ENCODE results near the gene FGFBP1.
A peak's percentile ranks its signal among the peaks of the same experiment; 100 is the strongest.
"Not testable (repeated sequence)": the region's sequence is repeated elsewhere in the genome, so short reads cannot be mapped to it uniquely, and the experiment has no call there.

FGFBP1 gene

DNA sequence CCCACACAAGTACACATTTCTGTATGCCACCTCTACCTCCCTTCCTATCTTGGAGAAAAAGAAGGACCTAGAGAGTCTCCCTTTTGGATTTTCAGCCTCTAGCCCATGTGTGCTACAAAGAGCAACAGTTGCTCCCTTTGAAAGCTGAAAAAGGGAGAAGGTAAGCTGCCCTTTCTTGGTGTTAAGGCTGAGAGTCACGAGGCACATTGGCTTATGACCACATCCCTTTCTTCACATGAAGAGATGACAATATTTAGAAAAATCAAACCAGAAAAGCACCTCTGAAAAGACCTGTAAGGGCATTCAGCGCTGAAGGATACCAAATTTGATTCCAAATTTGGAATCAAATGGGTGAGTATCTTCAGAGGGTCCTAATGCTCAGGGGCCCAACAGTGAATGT is 6.4 kb upstream of the FGFBP1 start:
- no peak for DNase-seq

DNA sequence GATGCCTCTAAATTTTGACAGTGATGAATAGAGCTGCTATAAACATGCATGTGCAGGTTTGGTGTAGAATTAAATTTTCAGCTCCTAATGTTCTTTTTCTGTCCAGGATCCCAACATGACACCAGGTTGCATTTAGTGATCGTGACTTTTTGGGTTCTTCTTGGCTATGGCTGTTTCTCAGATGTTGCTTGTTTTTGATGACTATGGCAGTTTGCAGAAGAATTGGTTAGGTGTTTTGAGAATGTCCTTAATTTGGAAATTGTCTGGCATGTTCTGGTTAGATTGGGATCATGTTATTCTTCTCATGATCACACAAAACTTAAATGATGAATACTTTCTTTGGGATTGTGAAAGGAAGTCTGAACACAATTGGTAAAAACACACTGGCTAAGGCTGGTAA is 3.7 kb upstream of the FGFBP1 start:
- no peak for DNase-seq

DNA sequence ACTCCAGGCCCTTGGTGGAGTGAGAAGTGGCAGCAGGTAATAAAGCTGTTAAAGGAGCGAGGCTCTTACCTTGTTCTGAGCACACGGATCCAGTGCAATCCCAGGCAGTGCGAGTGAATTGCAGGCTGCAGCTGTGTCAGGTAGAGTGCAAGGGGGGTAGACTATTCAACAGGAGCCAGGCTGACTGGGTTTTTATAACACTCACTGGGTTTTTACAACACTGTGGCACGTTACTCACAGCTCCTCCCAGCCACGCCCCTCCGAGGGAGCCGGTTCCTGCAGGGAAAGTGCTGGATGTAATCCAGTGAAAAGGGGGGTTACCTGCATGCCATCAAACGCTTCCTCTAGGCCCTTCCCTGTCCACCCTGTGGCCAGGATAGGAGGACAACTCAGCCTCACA is 358 bp downstream of the FGFBP1 start:
- no peak for DNase-seq

DNA sequence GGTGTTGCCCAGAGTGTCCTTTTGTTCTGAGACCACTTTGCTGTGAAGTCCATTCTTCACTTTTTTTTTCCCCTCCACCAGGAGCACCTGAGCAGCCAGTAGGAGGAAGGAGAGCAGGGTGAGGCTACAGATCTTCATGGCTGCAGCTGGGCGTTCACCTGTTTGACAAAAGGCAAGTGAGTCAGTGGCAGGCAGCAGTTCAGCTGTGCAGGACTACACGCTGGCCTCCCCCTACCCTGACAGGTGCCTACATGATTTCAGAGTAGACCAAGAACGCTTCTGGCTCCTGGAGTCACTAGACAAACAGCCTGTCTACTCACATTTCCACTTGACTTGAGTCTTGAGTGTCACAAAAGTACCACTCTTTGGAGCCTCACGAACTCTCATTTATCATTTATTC is 2.0 kb downstream of the FGFBP1 start:
- DNase-seq, result no peak

DNA sequence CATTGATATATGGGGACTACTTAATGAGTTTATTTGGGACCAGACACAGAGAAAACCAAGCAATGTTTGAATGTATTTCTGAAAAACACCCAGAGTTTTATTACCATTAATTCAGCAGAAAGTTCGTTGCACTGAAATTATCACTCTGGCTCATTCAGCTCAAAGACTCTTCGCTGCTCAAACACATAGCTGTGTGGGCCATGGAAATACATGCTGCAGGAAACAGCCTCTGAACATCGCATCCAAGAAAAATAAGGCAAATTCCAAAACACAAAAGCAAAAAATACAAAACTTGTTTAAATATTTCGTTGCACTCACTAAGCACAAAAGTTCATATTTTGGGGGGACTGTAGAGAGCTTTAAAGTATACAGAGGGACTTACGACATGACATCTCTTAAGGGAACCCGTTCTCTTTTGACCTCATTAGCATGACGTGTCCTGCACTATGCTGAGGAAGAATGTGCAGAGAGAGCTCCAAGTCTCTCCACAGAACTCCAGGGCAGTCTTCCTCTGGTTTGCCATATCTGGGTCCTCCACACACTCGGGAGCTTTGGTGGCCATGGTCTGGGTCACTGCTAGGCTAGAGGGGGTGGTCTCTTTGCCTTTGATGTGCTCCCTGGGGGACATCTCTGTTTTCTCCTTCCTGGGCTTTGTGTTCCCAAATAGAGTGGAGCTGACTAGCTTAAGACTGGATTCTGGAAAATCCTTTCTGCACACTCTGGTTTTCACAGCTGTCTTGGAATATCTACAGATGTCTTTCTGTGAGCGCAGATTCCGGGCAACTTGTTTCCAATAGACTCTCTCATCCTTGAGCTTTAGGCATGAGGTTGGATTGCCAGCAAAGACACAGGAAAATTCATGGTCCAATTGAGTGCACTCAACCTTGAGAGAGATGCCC is 2.8 kb downstream of the FGFBP1 start:
- no peak for DNase-seq

DNA sequence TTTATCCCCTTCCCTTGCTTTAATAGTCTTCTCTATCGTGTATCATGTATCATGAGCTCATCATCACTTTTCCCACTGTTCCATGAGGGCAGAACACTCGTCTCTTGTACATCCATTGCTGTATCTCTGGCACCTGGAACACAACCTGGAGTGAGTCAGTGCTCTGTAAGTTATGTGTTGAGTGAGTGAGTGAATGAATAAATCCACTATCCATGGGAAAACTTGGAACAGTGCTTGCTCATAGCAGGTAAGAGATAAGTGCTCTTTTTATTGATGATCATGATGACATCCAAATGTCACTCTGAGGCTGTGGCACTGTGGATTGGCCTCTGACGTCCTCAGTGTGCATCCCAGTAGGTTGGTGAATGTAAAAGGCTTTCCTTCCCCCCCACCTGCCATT is 4.3 kb downstream of the FGFBP1 start:
- DNase-seq, result no peak

DNA sequence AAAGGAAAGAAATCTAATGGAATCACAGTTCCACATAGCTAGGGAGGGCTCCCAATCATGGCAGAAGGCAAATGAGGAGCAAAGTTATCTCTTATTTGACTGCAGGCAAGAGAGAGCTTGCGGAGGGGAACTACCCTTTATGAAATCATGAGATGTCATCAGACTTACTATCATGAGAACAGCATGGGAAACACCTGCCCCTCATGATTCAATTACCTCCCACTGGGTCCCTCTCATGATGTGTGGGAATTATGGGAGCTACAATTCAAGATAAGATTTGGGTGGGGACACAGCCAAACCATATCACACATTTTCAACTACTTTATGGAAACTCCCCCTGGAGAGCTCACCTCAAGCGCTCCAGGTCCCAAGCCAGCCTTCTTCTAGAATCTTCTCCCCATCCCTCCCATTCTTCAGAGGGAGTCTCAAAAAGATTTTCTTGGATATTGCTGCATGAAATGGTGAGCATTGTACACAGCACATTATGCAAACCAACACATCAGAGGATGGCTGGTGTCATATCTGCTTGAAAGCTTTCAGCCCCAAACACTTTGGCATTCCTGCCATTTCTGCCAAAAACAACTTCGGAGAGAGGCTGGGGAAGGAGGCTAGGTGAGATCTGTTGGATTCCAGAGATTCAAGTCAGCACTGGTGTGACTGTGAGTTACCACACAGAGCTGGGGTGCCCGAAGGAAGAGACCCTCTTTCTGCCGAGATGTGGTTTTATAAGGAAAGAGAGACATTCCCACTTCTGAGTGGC is 6.9 kb downstream of the FGFBP1 start:
- no peak for DNase-seq

DNA sequence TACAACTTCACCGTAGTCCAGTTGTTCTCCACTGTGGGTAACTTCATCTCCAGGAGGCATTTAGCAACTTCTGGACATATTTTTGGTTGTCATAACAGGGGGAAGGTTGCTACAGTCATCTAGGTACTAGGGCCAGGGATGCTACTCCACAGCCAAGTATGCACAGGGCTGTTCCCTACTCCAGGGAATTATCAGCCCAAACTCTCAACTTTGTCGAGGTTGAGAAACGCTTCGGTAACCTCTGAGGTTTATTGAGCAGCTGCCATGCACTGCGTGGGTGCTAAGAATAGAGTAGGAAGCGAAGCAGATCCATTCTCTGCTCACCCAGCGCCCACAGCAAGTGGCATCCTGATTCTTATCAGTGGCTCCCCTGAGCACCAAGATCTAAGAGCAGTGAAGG is 8.2 kb downstream of the FGFBP1 start:
- DNase-seq, result no peak

DNA sequence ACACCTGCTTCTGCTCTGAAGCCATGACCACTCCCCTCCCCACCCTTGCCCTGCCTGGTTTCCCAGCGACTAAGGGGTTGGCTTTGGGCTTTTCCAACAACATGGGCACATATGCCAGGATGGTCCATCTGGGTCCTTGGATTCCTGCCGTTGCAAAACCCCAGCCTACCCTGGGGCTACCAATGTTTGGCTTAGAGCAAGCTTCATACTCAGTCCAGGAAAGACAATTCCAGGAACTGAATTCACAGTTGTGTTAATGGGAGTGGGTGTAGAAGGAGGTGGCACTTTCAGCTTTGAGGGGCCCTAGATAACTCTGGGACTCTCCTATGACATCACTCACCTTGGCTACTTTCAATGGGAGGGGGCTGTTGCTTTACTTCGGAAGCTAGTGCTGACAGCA is 9.0 kb downstream of the FGFBP1 start:
- no peak for DNase-seq

DNA sequence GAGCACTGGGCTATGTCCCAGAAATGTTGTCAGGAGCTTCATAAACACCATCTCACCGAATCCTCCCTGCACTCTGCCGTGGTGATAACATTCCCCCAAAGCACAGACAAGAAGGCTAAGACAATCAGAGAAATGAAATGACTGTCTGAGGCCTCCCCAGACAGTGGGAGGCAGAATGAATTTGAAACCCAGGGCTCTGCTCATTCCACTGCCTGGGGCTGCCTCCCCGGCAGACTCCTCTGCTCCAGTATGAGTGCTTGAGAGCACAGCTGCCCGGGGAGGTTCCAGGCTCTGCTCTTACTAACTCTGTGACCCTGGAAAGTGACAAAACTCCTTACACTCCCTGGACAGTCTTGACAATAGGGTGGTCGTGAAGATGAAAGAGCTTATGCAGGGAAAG is 9.7 kb downstream of the FGFBP1 start:
- no peak for DNase-seq

DNA sequence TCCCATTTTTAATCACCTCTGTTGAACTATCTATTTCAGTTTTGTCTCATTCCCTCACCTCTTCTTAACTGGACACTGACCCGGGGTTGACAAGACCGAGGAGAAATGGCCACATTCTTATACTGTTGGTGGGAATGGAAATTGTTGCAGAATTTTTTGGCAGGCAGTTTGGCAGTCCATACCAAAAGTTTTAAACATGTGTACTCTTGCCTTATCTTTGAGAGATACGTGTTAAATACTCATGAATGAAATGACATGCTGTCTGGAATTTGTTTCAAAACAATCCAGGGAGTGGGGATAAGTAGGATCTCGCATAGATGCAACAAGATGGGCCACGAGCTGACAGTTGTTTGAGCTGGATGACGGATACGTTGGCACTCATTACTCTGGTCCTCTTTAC is 12.1 kb downstream of the FGFBP1 start:
- no peak for DNase-seq

DNA sequence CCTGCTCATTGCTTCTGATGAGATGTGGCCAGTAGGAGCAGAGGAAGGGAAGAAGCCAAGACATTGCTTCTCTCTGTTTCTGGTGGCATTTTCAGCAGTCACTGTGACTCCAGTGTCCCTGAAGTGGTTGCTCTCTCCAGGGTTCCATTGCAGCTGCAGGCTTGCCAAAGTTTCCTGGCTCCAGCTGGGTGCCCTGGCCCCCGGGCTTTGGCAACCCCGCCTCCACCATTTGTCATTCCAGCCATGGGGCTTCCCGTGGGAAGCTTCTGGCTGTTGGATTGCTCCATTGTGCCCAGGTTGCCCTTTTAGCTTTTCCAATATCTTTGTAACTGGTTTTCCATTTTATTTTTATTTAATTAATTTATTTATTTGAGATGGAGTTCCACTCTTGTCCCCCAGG is 12.7 kb downstream of the FGFBP1 start:
- DNase-seq, result no peak

DNA sequence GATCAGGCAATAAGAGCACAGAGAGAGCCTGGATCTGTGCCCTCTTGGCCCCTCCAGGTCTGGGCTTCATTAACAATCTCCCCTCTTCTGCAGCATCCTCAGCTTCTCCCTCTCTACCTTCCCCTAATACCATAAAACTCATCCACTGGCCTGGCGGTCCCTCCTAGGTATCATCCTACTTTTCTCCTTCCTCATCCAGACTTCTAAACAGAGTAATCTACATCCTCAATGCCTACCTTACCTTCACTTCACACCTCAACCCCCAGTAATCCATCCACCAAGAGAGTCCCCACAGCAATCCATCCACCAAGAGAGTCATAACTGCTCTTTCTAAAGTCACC is 17.0 kb downstream of the FGFBP1 start:
- DNase-seq, result no peak

DNA sequence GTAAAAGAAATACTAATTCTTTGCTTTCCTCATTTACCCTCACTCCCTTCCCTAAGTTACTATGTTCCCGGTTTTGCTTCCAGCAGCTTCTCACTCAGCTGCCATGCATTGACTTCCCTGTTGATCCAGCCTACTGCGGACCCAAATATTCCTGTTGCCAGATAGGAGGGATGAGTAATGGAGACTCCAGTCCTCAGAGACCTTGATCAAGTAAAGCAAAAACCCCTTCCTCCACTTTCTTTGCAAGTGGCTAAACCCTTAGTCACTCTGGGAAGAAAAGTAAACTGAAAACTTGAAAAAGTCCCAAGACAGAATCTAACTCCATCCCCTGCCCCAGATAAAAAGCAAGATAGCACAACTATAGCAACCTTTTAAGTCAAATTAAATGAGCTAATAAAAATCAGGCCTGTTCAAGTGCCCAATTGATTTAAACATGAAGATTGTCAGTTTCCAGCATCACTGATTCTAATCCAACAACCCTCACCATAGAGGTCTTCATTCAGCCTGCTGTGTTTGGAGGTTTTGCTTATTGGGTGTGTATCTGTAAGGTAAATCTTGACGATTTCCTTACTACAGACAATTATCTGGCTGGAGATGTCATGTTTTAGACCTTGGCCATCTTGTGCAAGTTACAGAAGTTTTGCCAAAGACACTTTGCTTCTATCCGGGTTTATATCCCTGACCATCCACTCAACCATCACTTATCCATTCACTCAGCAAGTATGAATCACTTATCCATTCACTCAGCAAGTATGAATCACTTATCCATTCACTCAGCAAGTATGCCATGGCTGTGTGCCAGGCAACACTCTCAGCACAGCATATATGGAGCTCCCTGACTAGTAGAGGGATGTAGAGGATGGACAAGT is 17.6 kb downstream of the FGFBP1 start:
- DNase-seq, result peak; percentile 98

DNA sequence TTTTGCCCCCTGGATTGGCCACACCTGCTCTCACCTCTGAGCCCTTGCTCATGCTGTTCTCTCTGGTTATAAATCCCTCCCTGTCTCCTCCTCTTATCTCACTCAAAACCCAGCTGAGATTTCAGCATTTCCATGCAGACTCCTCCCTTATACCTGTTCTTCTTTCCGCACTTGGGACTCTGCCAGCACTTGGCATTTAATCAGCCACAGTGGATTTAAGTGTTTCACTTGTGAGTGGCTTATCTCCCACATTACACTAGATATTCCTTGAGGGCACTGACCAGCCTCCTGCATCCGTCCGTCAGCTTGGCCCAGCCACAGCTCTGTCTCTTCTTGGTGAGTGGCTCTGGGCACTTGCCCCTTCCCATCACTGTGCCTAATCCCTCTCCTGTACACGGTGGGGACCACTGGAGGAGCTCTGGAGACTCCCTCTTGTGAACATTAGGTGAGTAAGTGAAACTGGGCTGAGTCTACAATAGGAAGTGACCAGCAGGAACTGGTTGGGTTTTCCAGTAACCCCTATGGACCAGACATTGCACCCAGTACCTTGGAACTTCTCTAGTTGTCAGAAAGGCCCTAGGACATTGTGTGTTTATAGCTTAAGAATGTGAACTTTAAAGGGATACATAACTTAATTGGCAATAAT is 19.9 kb downstream of the FGFBP1 start:
- no peak for DNase-seq

DNA sequence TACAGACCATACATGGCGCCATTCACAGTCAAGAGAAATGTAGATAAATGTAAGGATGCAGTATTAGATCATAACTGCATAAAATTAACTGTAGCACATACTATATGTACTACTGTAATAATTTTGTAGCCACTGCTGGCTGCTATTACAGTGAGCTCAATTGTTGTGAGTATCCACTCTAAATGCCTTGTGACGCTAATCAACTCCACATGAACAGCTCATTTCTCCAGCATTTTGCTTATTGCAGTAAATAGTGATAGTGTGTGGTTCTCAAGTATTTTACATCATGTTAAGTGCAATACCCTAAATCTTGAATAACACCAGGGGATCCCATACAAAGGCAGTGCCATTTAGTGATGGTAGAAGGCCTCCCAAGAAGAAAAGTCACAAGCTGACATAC is 21.2 kb downstream of the FGFBP1 start:
- peak; percentile 81 for DNase-seq

DNA sequence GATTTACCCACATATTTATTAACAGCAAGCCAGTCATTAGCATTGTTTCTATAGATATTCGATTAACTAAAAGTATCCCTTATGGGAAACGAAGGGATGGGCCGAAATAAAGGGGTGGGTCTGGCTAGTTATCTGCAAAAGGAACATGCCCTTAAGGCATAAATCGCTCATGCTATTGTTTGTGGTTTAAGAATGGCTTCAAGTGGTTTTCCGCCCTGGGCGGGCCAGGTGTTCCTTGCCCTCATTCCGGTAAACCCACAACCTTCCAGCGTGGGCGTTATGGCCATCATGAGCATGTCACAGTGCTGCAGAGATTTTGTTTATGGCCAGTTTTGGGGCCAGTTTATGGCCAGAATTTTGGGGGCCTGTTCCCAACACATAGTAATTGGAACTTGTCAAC is 22.2 kb downstream of the FGFBP1 start:
- DNase-seq, result not testable (repeated sequence)

DNA sequence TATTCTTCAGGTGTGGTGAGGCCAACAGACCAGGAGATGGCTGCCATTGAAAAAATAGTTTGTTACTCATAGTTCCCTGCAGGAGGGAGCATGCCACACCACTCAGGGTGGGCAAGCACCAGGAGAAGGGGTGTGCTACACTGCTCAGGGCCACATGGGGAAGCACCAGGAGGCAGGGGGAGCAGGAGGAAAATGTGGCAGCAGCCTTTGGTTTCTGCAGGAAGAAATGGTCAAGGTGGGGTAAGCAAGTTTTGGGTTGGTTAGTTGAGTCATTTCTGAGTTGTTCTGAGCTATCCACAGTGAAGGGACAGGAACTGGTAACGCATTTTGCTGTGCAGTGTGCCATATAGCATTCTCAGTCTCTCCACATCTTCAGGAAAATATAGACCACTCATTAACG is 23.8 kb downstream of the FGFBP1 start:
- no peak for DNase-seq

DNA sequence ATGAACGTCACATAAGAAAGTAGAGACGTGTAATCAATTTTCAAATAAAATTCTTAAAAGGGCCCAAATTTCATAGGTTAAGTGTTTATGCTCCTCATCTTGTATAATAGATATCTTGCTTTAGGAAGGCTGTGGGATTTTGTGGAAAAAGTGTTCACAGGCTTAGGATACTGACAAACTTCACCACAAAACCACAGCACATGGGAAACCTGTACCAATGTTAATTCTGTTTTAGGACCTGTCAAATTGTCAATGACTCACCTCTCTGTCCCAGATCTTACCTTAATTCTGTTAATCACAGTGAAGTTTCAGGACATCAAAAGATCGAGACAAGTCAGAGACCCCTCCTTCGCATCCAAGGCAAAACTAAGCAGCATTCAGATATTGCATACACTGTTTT is 24.2 kb downstream of the FGFBP1 start:
- peak; percentile 57 for DNase-seq

DNA sequence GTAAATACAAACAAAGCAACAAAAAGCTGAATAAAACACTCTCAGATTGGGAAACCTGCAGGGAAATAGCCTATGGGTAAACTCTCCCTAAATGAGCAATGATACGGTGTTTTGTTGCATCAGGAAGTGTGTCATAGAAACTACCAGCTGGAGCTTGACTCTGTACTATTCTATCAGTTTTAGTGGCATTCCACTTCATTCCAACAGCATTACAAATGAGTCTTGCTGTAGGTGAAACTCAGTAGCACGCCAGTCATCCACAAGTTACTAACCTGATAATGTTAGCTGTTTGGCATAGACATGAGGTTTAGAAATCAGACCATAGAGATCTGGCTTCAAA is 24.9 kb downstream of the FGFBP1 start:
- peak; percentile 93 for DNase-seq

DNA sequence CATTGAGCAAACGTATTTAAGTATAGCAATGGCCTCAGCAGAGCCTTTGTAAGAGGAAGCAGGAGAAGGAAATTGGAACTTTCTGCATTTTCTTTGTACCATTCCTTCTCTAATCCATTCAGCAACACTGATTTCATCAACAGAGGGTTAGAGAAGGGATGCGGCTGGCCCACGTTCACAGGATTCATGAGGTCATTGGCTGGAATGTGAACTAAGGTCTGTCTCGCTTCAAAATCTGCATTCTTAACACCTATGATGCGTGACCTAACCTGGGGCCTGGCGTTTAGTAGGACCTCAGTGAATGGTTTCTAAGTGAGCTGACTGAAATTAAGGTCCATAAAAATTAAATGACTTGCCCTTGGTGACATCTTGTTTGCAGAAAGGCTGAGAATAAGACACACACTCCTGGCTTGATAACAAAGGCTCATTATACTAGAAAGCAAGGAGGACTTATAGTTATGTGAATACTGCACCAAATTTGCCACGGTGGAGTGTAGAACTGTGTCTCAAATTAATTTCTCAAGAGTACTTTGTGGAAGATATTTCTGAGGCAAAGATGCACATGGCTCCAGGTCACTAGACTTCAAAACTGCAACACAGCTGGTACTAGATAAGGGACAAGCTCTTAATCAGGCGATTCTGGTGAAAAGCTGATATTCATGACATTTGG is 25.4 kb downstream of the FGFBP1 start:
- no peak for DNase-seq

DNA sequence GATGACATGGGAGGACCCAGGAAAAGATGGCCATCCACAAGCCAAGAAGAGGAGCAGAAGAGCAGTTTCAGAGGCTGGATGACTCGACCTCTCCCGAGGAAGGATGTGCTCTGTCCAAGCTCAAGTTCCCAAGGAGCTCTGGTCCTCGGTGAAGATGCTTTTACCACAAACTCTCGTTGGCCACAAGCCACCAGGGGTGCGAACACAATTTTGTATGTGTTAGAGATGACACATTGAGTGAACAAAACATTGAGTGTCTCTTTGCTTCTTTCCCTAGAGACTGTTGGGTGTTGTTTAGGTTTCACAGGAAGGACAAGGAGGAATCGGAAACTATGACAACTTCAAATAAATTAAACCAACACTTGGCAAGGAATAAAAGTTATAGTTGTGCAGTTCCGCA is 26.3 kb downstream of the FGFBP1 start:
- DNase-seq, result no peak
